ENCODE data around the gene PARD6G.

The PARD6G gene

DNA sequence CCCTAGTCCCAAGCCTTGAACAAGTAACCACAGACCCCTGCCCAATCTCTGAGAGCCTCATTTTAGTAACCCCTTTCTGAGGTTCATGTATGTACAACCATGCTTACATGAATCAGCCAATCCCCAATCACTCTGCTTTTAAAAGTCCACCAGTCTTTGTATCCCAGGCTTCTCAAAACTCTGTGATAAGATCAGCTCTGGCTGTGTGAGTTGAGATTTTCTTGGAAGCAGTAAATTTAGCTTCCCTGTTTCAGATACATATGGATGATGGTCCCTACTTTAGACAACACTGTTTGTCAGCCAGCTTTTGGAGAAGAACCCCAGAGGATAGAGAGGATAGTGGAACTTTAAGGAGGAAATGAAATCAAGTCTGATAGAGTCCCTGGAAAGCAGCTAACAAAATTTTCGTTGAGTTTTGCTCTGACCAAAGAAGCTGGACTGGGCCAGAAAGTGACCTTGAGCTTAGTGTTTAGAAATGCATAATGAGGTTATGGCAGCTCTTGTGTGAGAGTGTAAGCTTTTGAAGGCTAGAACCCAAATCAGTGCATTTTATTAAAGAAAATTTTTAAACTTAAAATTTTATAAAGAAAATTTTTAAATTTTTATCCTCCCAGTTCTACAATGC lies 134.6 kb downstream of the PARD6G start:
- no peak for DNase-seq (ENCODE audit: low read depth in 2 of 2, low spot score in 1 of 2)

GRCh38 chr18:80109676-80110078 lies 137.6 kb downstream of the PARD6G start:
- DNase-seq (ENCODE audit: low read depth in 2 of 2, low spot score in 1 of 2) = no peak

- DNase-seq (ENCODE audit: low read depth in 2 of 2, low spot score in 1 of 2) = peak; percentile 56 to 61
These were observed 138.3 kb downstream of the PARD6G start, which contains the start of gene ADNP2 for GRCh38 chr18:80108739-80109675. Gene ADNP2 (plus strand): TSS chr18:80109262. CDS start chr18:80117543, 8,281 bp downstream.

GRCh38 chr18:80108121-80108536 lies 139.2 kb downstream of the PARD6G start:
- no peak for DNase-seq (ENCODE audit: low read depth in 2 of 2, low spot score in 1 of 2)

DNA sequence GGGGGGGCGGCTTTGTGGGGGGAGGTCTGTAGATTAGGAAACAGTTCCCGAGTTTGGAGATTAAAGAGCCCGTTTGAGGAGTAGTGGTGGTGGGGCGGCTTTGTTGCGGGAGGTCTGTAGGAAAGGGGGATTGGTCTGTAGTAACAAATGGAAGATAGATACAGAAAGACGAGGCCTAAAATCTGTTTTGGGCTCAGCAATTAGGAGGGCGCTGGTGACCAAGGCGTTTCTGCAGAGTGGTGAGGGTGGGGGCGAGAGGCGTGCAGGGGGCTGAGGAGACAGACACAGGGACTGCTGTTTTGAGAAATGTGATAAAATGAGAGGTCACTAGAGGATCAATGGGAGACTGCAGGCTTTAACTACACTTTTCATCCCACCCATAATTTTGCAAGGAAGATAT lies 139.9 kb downstream of the PARD6G start:
- DNase-seq (ENCODE audit: low read depth in 2 of 2, low spot score in 1 of 2) = no peak
